NCI-H446 treated with DMSO at 0.1 percent for 48 hours (cell line): ENCODE measurements around the gene RNF223.
"Not testable (repeated sequence)": the region's sequence is repeated elsewhere in the genome, so short reads cannot be mapped to it uniquely, and the experiment has no call there.

ENCODE experiments used
- DNase-seq: peaks from one replicate; lab custom pipeline; 2025; lab: John Stamatoyannopoulos, UW

RNF223 gene

DNA sequence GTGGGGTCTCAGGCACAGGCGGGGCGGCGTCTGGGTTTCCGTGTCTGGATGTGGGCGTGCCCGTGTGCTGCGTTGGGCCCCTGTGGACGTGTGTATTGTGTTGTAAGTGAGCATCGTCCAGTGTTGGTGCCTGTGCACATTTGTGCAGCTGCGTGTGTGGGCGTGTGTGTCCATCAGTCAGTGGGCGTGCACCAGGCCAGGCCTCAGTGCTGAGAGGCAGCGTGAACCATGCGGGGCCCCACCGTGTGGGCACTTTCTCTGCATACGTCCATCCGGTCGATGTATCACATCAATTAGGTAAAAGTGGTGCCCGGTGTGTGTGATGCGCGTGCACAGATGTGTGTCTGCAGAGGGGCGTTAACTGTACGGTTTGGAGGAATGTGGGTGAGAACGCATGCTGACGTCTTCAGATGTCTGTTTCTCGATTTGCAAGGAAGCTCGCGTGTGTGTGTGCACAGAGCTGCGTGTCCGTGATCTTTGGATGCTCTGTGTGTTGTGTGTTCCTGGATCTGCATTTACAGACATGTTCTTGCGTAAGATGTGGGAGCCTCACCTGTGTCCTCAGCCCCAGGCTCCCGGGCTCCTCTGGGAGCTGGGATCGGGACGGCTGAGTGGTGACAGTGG, 29.5 kb downstream of the RNF223 start:
- no peak for DNase-seq

DNA sequence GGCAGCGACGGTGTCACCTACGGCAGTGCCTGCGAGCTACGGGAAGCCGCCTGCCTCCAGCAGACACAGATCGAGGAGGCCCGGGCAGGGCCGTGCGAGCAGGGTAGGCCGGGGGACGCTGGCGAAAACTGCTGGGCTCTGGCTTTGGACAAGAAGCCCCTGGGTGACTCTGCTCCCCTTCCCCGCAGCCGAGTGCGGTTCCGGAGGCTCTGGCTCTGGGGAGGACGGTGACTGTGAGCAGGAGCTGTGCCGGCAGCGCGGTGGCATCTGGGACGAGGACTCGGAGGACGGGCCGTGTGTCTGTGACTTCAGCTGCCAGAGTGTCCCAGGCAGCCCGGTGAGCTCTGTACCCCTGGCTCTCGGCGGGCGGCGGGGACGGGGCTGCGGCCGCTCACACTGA, 30.2 kb downstream of the RNF223 start:
- DNase-seq, result no peak

DNA sequence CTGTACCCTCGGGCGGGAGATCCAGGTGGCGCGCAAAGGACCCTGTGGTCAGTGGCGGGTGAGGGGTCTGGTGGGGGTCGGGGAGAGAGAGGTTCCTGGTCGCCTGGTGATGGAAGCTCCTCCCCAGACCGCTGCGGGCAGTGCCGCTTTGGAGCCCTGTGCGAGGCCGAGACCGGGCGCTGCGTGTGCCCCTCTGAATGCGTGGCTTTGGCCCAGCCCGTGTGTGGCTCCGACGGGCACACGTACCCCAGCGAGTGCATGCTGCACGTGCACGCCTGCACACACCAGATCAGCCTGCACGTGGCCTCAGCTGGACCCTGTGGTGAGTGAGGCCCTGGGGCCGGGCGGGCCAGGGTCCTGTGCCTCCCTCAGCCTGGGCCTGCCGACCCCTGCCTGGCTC, 30.7 kb downstream of the RNF223 start:
- DNase-seq, result no peak

DNA sequence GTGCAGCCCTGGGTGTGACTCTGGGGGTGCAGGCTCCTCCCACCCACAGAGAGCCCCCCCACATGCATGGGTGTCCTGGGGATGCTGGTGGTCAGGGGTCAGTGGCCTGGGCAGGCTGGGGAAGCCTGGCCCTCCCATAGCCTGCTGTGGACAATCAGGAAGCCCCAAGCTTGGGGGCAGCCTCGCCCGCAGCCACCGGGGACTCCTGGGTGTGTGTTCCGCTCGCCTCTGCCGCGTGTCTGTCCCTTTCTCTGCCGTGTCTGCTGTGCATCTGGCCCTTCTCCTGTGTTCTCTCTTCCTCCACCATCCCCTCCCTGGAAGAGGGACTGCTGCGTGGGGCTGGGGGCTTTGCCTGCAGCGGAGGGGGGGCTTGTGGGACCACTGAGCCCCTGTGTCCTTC, 31.3 kb downstream of the RNF223 start:
- DNase-seq, result no peak

DNA sequence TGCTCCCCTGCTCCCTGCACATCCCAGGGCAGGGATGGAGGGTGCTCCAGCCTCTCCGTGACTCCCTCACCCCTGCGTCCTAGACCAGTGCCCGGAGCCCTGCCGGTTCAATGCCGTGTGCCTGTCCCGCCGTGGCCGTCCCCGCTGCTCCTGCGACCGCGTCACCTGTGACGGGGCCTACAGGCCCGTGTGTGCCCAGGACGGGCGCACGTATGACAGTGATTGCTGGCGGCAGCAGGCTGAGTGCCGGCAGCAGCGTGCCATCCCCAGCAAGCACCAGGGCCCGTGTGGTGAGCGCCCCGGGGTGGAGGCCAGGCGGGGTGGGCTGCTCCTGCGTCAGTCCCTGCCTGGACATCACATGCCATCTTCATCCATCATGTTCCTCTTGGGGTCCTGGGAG, 32.2 kb downstream of the RNF223 start:
- no peak for DNase-seq

DNA sequence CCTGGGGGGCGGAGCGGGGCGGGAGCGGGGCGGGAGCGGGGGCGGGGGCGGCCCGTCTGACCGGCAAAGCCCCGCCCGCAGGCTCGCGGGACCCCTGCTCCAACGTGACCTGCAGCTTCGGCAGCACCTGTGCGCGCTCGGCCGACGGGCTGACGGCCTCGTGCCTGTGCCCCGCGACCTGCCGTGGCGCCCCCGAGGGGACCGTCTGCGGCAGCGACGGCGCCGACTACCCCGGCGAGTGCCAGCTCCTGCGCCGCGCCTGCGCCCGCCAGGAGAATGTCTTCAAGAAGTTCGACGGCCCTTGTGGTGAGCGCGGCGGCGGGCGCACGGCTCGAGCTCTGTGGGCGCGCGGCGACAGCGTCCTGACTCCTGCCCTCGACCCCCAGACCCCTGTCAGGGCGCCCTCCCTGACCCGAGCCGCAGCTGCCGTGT, 33.0 kb downstream of the RNF223 start:
- DNase-seq, result no peak

DNA sequence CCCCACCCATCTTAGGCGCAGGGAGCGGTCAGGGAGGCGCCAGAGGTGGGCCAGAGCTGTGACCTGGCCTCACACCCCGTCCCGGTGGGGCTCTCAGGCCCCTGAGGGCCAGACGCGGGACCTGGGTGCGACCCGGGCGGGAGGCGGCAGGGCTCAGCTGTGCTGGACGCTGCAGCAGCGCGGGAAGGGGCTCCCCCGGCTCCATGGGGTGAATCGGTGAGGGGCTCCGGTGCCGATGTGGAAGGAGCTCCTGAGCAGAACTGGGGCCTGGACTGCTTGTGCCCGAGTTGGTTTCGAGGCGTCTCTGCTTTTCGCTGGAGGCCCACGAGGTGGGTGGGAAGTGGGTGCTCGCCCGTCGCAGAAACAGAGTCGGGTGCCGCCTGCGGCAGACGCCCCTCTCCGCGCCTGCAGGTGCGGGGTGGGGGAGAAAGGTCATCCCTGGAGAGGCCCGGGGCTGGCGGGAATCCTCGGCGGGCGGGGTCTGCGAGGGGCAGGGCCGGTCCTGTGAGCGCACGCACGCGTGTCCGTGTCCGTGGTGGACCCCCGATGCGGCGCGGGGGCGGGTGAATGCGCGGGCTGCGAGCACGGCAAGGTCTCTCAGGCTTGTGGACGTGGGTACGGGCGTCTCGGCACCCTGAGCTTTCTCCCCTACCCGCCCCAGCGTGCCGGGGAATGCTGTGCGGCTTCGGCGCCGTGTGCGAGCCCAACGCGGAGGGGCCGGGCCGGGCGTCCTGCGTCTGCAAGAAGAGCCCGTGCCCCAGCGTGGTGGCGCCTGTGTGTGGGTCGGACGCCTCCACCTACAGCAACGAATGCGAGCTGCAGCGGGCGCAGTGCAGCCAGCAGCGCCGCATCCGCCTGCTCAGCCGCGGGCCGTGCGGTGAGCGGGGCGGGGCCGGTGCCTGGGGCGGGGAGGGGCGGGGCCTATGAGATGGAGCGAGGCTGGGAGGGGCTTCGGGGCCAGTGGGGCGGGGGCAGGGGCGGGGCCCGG, 33.8 kb downstream of the RNF223 start:
- no peak for DNase-seq

DNA sequence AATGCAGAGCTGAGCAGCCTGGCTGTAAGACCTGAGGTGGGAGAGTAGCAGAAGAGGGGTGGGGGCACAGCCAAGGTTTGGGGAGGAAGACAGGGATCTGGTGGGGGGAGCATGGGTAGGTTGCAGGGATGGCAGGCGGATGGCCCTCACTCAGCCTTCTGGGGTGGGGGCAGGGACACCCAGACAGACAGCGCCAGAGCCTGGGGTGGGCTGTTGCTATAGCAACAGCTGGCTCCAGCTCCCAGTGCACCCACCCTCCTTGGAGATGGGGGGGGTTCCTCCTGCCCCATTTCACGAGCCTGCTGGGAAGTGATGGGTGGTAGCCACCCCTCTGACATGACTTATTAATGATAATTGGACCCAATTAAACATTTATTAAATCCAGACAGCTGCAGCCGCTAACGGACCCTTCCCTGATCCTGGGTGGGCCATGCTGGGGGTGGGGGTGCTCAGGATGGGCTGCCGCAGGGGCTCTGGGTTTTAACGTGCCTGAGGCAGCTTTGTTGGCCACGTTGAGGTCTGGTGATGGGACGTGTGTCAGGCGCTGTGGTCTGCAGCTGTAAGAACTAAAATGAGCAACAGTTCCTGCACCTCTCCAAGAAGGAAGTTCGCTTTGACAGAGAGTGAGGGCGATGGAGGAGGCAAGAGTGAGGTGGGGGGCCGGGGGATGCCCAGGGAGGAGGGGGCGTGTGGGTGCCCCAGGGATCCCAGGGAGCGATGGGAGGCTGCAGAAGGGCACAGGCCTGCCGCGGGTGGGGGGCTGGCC, 34.8 kb downstream of the RNF223 start:
- DNase-seq, result no peak

DNA sequence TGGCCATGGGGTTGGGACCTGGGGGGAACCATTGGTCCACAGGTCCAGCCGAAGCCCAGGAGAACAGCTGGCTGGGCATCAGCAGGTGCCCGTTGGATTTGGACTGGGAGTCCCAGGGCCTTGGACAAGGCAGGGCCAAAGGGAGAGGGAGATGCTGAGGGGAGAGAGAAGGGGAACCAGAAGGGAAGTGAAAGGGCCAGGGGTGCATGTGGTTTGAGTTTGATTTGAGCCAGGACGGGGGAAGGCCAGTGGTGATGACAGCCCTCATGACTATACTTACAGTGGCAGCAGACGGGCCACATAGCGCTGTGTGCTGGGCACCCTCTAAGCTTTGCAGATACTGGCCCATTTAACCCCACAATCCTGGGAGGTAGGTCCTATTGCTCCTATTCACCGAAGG, 35.4 kb downstream of the RNF223 start:
- no peak for DNase-seq

DNA sequence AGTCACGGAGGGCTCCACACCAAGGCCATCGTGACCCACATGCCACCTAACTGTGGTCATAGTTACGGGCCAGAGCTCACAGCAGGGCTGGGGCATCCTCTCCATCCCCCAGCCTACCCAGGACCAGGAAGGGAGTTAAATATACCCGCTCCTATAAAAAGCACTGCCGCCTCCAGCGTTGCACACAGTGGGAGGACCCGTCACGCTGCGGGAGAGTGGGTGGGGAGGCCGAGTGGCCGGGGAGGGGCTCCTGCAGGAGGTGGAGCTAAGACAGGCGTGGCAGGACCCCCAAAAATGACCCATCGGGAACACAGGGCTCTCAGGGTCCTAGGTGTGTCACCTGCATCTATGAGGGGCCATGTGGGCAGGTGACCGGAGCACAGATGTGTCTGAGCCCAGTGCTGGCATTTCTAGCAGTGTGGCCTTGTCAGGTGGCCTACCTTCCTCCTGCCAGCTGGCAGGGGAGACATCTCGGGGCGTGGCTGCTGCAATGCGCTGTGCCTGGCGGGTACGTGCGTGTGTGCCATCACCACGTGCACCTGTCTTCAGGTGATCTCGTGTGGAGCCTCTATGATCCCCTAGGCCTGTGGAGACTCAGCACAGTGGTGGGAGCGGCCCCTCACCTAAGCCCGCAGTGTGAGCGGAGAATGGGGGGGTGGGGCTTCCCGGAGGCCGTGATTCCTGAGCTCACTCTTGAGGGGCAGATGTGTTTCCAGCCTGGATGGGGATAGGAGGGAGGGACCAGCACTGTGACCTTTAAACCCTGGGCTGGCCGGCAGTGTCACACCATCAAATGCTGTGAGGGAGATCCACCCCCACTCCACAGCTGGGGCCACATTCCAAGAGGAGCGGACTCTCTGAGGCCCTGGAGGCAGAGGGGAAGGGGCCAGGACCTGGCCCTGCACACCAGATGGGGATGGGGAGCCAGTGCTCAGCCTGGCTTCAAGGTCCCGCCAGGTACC, 36.5 kb downstream of the RNF223 start:
- DNase-seq, result no peak

DNA sequence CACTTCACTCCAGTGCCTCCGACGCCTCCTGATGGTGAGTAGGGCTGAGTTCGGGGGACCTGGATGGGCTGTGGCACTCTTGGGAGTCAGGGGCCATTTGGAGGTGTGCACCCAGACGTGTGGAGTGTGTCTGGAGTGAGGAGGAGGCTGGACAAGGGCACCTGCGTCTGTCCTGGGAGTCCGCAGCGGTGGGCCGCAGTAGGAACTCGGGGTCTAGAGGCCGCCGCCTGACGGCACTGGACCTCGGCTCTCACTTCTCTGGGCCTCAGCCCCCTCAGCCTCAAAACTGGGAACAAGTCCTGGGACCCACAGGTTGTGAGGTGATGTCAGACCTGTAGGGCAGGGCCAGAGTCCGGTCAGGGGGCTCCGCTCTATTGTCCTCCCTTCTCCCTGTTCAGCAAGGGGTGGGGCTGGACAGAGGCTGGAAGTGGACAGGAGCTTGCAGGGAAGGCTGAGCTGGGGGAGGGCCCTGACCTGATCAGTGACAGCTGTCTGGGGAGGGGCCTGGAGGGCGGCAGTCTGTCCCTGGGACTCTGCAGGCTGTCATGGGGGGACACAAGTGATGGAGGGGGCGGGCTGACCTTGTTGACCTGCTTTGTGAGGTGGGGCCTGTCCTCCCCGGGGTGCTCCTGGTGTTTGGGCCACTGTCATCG, 38.7 kb downstream of the RNF223 start:
- DNase-seq, result no peak

DNA sequence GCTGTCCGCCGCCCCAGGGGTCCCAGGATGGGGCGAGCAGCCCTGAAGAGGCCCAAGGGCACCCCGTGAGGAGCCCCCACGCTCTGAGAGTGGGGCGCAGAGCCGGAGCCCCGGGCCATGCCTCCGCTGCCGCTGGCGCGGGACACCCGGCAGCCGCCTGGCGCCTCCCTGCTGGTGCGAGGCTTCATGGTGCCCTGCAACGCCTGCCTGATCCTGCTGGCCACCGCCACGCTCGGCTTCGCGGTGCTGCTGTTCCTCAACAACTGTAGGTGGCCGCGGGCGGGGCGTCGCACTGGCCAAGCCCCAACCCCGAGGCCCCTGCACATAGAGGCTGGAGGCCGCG, 39.7 kb downstream of the RNF223 start:
- DNase-seq, result no peak

DNA sequence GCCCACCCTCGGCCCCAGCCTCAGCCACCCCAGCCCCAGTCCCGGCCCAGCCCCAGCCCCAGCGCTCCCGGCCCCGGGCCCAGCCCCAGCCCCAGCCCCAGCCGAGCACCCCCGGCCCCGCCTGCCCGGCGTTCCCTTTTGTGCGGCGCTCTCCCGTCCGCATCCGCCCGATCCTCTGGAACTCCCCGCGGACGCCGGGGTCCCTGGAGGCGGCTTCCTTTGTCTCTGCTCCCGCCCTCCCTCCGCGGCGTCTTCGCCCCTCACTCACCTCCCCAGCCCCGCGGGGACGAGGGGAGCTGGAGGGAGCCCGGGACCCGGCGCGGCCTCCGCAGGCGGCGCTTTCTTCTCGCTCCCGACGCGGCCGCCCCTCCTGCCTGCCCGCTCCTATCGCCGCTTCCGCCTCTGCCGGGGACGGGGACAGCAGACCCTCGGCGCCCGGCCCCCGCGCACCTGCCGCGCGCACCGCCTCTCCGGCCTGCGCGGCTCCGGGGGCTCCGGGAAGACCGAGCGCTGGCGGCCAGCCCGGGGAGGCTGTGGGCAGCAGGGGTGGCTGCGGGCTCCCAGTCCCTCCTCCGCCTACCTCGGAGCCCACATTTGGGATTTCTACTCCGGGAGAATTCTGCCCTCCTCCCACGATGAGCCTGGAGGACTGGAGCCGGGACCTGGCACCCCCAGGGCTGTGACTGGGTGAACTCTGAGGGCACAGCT, 40.2 kb downstream of the RNF223 start:
- DNase-seq, result no peak

DNA sequence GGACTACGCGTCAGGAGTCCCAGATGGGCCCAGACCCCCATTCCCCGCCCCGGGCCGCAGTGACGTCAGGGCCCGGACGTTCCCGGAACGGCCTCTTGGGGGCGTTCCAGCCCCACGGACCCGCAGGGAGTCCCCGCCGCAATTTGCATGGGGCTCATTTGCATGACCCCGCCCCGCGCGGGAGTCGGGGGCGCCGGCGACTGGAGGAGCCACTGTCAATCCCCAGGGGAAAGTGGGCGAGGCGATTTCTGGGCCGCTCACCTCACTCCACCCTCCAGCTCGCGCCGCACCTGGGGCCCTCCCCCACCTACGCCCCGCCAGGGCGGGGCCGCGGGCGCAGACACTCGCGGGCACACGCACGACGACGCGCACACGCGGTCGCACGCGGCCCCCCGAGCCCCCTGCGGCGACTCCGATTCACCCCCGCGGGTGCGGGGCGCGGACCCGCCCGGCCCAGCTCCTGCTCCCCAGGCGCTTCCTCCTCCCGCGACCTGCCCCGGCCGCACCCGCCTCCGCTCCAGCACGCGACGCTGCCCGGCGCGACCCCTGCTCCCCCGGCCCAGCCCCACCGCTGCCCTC, 41.0 kb downstream of the RNF223 start:
- peak; percentile 70 for DNase-seq

DNA sequence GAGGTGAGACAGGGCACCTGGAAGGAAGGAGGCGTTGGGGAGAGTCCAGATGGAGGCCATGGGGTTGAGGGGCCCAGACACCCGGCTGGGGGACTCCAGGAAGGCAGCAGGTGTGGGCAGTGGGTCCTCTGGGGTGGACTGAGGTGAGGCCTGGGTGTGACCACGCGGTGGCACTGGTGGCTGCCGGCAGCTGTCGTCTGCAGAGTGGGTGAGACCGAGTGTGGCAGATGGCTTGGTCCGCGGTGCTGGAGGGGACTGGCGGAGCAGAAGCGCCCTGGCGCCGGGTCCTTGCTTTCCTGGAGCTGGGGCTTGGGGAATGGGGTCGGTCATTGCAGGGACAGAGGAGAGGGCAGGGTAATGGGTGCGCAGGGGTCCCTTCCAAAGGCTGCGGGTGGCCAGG, 41.7 kb downstream of the RNF223 start:
- DNase-seq, result no peak

DNA sequence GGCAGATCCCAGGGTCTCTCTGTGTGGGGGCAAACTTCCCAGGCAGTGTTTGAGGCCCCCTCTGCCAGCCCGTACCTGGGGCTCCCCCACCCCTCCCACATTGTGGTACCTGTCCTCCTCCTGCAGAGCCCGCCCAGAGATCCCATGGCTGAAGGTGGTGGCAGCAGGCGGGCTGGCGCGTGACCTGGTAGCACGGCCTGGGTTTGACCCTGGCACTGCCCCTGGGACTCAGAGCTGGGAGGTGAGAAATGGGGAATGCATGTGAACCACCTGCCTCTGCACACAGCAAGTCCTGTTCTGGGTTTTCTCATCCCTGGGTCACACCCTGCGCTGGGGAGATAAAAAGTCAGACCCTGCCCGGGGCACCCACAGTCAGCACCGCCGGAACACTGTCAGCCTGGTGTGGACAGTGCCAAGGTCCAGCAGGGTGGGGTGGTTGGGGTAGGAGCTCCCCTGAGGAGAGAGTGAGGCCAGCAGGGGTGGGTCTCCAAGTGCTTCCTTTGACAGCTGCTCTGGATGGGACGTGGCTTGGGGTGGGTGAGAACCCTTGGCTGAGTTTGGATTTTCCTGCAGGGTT, 42.4 kb downstream of the RNF223 start:
- no peak for DNase-seq

DNA sequence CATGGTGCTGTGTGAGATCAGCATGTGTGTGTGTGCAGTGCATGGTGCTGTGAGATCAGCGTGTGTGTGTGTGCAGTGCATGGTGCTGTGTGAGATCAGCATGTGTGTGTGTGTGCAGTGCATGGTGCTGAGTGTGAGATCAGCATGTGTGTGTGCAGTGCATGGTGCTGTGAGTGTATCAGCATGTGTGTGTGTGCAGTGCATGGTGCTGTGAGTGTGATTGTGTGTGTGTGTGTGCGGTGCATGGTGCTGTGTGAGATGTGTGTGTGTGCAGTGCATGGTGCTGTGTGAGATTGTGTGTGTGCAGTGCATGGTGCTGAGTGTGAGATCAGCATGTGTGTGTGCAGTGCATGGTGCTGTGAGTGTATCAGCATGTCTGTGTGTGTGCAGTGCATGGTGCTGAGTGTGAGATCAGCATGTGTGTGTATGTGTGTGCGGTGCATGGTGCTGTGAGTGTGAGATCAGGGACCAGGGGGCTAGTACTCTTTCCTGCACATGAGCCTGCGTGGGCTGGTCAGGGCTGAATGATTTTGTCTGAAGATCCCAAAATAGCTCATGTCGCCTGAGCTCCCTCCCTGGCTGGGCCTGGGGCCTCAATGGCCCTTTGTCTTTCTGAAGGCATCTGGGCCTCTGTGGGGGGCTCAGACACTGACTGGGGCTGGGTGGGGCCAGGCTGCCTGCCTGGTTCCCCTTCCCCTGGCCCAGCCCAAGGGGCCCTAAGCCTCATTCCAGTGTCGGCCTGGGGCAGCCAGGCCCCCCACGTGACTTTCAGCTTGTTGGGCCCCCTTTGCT, 43.0 kb downstream of the RNF223 start:
- not testable (repeated sequence) for DNase-seq

DNA sequence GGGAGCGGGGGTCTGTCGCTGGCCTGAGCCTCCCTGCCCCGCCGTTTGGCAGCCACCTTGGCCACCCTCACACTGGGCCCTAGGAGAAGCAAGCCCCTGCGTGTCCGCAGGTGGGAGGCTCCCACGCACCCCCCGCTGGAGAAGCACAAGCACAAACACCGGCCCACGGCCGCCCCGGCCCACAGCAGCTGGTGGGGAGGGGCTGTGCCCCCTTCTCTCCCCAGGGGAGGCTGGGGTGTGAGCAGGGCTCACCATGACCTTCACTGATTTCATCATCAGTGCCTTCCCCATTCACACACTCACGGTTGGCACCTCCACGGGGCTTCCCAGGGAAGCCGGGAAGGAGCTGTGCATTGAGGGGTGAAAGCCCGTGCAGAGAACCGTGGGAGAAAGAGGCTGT, 46.3 kb downstream of the RNF223 start:
- no peak for DNase-seq
